Omental fat pad (tissue), 4 donors: ENCODE measurements around the gene NCAN. TPM values are rescaled to one million over a fixed set of nuclear protein-coding genes. Genes with fewer than 3 reads are reported as not detected.

Experiments
- ATAC-seq: fragments of 150-250 bp; one replicate; pipeline ENCODE4 v1.9.1; 2016; ENCODE audit warnings: mild to moderate bottlenecking, moderate library complexity; ENCODE audit not compliant: low FRiP score
- DNase-seq: peaks from one replicate; pipeline ENCODE4 v3.0.0-alpha.2; 2019; ENCODE audit warnings: low spot score
- total RNA-seq, 4 donors: library from RNA; depleted of rRNA; stranded (reverse); fragments of >200 nt; gene quantifications; one replicate each; pipeline ENCODE4 v1.1.0, GENCODE V29; 2016
- TF ChIP-seq, protein P1 (sequence below), 3 donors: fragments of 450-650 bp; IDR thresholded peaks; one replicate each; pipeline ENCODE4 v1.5.1; 2016 to 2017; ENCODE audit warnings: antibody characterized with exemption in 3 of 3, mild to moderate bottlenecking in 3 of 3, moderate library complexity in 2 of 3

NCAN gene
- total RNA-seq, 4 donors from 2014 or later = not detected

DNA sequence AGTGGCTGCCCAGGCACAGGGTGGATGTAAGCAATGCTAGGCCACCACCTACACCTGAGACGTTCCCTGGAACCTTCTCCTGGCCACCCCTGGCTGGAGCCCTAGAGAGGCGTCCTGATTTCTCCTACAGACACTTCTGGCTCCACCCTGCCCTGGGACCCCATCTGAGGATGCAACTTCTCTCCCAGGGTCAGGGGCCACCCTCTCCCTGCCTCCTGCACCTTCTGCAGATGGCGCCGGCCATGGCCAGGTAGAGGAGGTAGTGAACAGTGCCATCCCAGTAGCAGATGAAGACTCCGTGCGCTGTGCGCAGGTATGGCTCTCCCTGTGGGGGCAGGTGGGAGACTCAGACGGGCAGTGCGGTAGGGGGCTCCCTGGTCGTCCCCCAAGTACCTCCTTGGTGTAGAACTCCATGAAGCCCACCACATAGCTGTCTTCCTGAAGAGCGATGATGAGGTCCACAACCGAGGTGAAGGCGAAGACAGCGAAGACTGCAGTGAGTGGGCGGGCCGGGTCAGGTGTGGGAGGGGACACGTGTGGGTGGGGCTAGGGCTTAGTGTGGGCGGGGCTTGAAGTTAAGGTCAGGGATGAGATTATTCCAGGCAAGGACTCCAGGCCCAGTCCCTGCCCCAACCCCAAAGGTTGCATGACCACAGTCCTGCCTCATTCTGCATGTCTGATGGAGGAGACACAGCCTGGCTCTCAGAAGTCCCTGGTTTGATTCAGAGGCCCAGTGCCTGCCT lies 58.4 kb downstream of the NCAN start:
- TF ChIP-seq, protein P1, sequence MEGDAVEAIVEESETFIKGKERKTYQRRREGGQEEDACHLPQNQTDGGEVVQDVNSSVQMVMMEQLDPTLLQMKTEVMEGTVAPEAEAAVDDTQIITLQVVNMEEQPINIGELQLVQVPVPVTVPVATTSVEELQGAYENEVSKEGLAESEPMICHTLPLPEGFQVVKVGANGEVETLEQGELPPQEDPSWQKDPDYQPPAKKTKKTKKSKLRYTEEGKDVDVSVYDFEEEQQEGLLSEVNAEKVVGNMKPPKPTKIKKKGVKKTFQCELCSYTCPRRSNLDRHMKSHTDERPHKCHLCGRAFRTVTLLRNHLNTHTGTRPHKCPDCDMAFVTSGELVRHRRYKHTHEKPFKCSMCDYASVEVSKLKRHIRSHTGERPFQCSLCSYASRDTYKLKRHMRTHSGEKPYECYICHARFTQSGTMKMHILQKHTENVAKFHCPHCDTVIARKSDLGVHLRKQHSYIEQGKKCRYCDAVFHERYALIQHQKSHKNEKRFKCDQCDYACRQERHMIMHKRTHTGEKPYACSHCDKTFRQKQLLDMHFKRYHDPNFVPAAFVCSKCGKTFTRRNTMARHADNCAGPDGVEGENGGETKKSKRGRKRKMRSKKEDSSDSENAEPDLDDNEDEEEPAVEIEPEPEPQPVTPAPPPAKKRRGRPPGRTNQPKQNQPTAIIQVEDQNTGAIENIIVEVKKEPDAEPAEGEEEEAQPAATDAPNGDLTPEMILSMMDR (IDR thresholded peaks at IDR 0.05) = no peak
- DNase-seq (no peak), ATAC-seq (no peak)

GRCh38 chr19:19270749-19271571 lies 59.2 kb downstream of the NCAN start:
- TF ChIP-seq, protein P1 (IDR thresholded peaks at IDR 0.05) = no peak
- DNase-seq = no peak
- no peak for ATAC-seq

GRCh38 chr19:19271828-19272599 lies 60.3 kb downstream of the NCAN start:
- TF ChIP-seq, protein P1 (IDR thresholded peaks at IDR 0.05) = no peak
- no peak for DNase-seq

GRCh38 chr19:19274146-19274545 lies 62.4 kb downstream of the NCAN start:
- ATAC-seq (no peak), DNase-seq (no peak)
- TF ChIP-seq, protein P1 (IDR thresholded peaks at IDR 0.05) = no peak

More at GRCh38 chr19:19271828-19272599, 60.3 kb downstream of the NCAN start:
- ATAC-seq = no peak

- TF ChIP-seq, protein P1 (IDR thresholded peaks at IDR 0.05) = no peak
- ATAC-seq (no peak), DNase-seq (no peak)
Observed at GRCh38 chr19:19274716-19275565, 63.2 kb downstream of the NCAN start.

DNA sequence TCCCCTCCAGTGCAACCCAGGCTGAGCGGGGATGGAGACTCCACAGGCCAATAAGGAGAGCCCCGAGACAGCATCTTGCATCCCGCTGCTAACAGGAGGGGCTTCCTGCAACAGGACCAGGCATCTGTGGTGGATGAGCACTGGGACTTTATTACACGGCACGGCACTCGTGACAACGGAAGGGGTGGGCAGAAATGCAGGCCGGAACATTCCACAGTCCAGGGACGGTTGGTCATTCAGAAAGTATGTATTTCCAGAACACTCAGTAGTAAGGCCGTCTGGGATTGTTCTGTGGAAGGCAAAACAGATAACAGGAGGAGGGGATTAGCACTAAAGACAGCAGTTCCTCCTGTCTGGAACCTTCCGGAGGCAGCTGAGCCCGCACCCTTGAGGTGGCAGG lies 64.6 kb downstream of the NCAN start:
- TF ChIP-seq, protein P1 (IDR thresholded peaks at IDR 0.05) = no peak

More for the DNA sequence above, 64.6 kb downstream of the NCAN start:
- ATAC-seq (no peak), DNase-seq (no peak)
